HFFc6 (cell line): Measurements from ENCODE around the gene CLCN6. TPM values are rescaled to one million over a fixed set of nuclear protein-coding genes. Genes with fewer than 3 reads are reported as not detected.

Experiments used
- DNase-seq: peaks from one replicate; pipeline ENCODE4 v3.0.0-alpha.2; 2018
- H3K27ac Mint-ChIP-seq: 2 replicates; pipeline ENCODE4 v1.8.0; 2020; ENCODE audit warnings: mild to moderate bottlenecking, mixed read lengths
- H3K27me3 Mint-ChIP-seq: 2 replicates; pipeline ENCODE4 v1.8.0; 2021; ENCODE audit warnings: mild to moderate bottlenecking, moderate library complexity, mixed read lengths; ENCODE audit not compliant: insufficient read depth
- H3K36me3 Mint-ChIP-seq: 2 replicates; pipeline ENCODE4 v1.8.0; 2021; ENCODE audit warnings: low read depth, mixed read lengths
- H3K4me1 Mint-ChIP-seq: 2 replicates; pipeline ENCODE4 v1.8.0; 2020; ENCODE audit warnings: low read depth, mixed read lengths
- H3K4me3 Mint-ChIP-seq: 2 replicates; pipeline ENCODE4 v1.8.0; 2020; ENCODE audit warnings: mild to moderate bottlenecking, moderate library complexity, mixed read lengths
- H3K9me3 Mint-ChIP-seq: 2 replicates; pipeline ENCODE4 v1.8.0; 2020; ENCODE audit warnings: mild to moderate bottlenecking, mixed read lengths
- CTCF ChIP-seq: fragments of 200-600 bp; sonication (generic); IDR thresholded peaks from 2 replicates; pipeline ENCODE4 v1.5.0; 2021; ENCODE audit warnings: antibody characterized with exemption, mild to moderate bottlenecking
- total RNA-seq, 6 experiments: library from RNA; stranded (reverse); fragmentation: NEBNext Ultra II Directional; extraction: Animal tissue kit (Norgen Biotek cat#: 25700); gene quantifications; 2 replicates in 1 of 6; 3 replicates in 5 of 6; pipeline ENCODE4 v1.2.3, GENCODE V29; 2021

CLCN6 gene
- total RNA-seq, 6 experiments from 2014 or later = 6.2 to 8.3 (median 7.9) TPM

- DNase-seq = no peak
- TF ChIP-seq CTCF = no peak
- H3K9me3 Mint-ChIP-seq = no peaks in the 10 kb centered on the region
These were observed 45.2 kb downstream of the CLCN6 start for GRCh38 chr1:11851180-11851579.

GRCh38 chr1:11854519-11854918 is 48.5 kb downstream of the CLCN6 start:
- Mint-ChIP-seq H3K4me1 (no peaks in the 10 kb centered on the region), H3K27ac (no peak overlapping the region), H3K9me3 (no peaks in the 10 kb centered on the region), H3K36me3 (no peaks in the 10 kb centered on the region), H3K4me3 (no peak overlapping the region), H3K27me3 (peaks cover 40% of the 10 kb centered on the region)
- no peak for DNase-seq
- TF ChIP-seq CTCF = no peak

More at GRCh38 chr1:11851180-11851579, 45.2 kb downstream of the CLCN6 start:
- Mint-ChIP-seq H3K4me3 (no peak overlapping the region), H3K4me1 (peaks cover 8% of the 10 kb centered on the region; the same call in 1 of the 2 replicates), H3K27me3 (peaks cover 40% of the 10 kb centered on the region), H3K36me3 (no peaks in the 10 kb centered on the region), H3K27ac (no peak overlapping the region)

GRCh38 chr1:11855430-11855829 is 49.4 kb downstream of the CLCN6 start:
- no peaks in the 10 kb centered on the region for H3K4me1 Mint-ChIP-seq
- H3K27ac Mint-ChIP-seq = no peak overlapping the region
- H3K27me3 Mint-ChIP-seq = peaks cover 43% of the 10 kb centered on the region
- no peak for DNase-seq
- no peak overlapping the region for H3K4me3 Mint-ChIP-seq
- no peaks in the 10 kb centered on the region for H3K9me3 Mint-ChIP-seq
- no peaks in the 10 kb centered on the region for H3K36me3 Mint-ChIP-seq
- no peak for TF ChIP-seq CTCF

- Mint-ChIP-seq H3K4me1 (no peaks in the 10 kb centered on the region), H3K27ac (no peak overlapping the region), H3K4me3 (no peak overlapping the region), H3K36me3 (no peaks in the 10 kb centered on the region), H3K27me3 (peaks cover 36% of the 10 kb centered on the region), H3K9me3 (no peaks in the 10 kb centered on the region)
- DNase-seq = no peak
- no peak for TF ChIP-seq CTCF
These were observed 50.7 kb downstream of the CLCN6 start for GRCh38 chr1:11856698-11857097.

GRCh38 chr1:11857164-11857851 is 51.3 kb downstream of the CLCN6 start:
- no peak for DNase-seq
- Mint-ChIP-seq H3K4me3 (no peak overlapping the region), H3K36me3 (no peaks in the 10 kb centered on the region), H3K4me1 (no peaks in the 10 kb centered on the region), H3K9me3 (no peaks in the 10 kb centered on the region), H3K27me3 (peaks cover 34% of the 10 kb centered on the region), H3K27ac (no peak overlapping the region)
- no peak for TF ChIP-seq CTCF
